OCI-LY3 (cell line): Measurements from ENCODE around the gene TNS3.

Experiments used
- H2AFZ ChIP-seq: fragments of 200-600, 300-600 bp; shearing (Covaris generic); 2 replicates; pipeline ENCODE4 v1.6.0; 2014; ENCODE audit warnings: antibody characterized with exemption, low read depth, low read length
- H3K27ac ChIP-seq: fragments of 200-600, 300-600 bp; sonication (generic); 2 replicates; pipeline ENCODE4 v1.5.1; 2014; ENCODE audit warnings: mild to moderate bottlenecking, low read length, moderate library complexity, mixed read lengths
- H3K27me3 ChIP-seq: fragments of 200-600, 300-600 bp; sonication (generic); 2 replicates; pipeline ENCODE4 v1.6.1; 2014; ENCODE audit warnings: low read depth, low read length, mixed read lengths
- H3K36me3 ChIP-seq: fragments of 200-600, 300-600 bp; sonication (generic); replicated peaks from 2 replicates; pipeline ENCODE3; 2014; ENCODE audit warnings: low read depth, low read length, mixed read lengths
- H3K4me1 ChIP-seq: fragments of 300-600, 200-600 bp; sonication (generic); 2 replicates; pipeline ENCODE4 v1.6.1; 2014; ENCODE audit warnings: low read length, mixed read lengths
- H3K4me2 ChIP-seq: fragments of 200-600, 300-600 bp; sonication (generic); 2 replicates; pipeline ENCODE4 v1.6.1; 2014; ENCODE audit warnings: low read length, mixed read lengths
- H3K4me3 ChIP-seq: fragments of 300-600, 200-600 bp; sonication (generic); 2 replicates; pipeline ENCODE4 v1.5.1; 2014; ENCODE audit warnings: antibody characterized with exemption, mild to moderate bottlenecking, low read length, moderate library complexity
- H3K79me2 ChIP-seq: fragments of 300-600, 200-600 bp; shearing (Covaris generic); 2 replicates; pipeline ENCODE4 v1.6.1; 2014; ENCODE audit warnings: mild to moderate bottlenecking, low read length, mixed read lengths
- H3K9ac ChIP-seq: fragments of 300-600, 200-600 bp; shearing (Covaris generic); 2 replicates; pipeline ENCODE4 v1.6.0; 2014; ENCODE audit warnings: mild to moderate bottlenecking, low read length, moderate library complexity
- H3K9me3 ChIP-seq: fragments of 200-600, 300-600 bp; shearing (Covaris generic); 2 replicates; pipeline ENCODE4 v1.6.1; 2014; ENCODE audit warnings: low read length, mixed read lengths; ENCODE audit not compliant: insufficient read depth
- H4K20me1 ChIP-seq: fragments of 200-600, 300-600 bp; sonication (generic); 2 replicates; pipeline ENCODE4 v1.6.1; 2016; ENCODE audit warnings: low read length, mixed read lengths; ENCODE audit not compliant: insufficient read depth
- CTCF ChIP-seq: fragments of 200-600, 300-600 bp; sonication (generic); IDR thresholded peaks from 2 replicates; pipeline ENCODE4 v1.5.1; 2014; ENCODE audit warnings: antibody characterized with exemption, low read length, low read depth
- EZH2phosphoT487 ChIP-seq: fragments of 200-600 bp; shearing (Covaris generic); IDR thresholded peaks from 2 replicates; pipeline ENCODE4 v1.6.1; 2018; ENCODE audit warnings: antibody characterized with exemption, mixed run types, low read depth

Gene TNS3

GRCh38 chr7:47418601-47419309 lies 163.2 kb downstream of the TNS3 start:
- H3K4me2 ChIP-seq, result no peak overlapping the region
- H3K36me3 ChIP-seq, result peaks cover 9% of the 10 kb centered on the region
- no peak overlapping the region for H3K27ac ChIP-seq
- no peaks in the 10 kb centered on the region for H3K27me3 ChIP-seq
- no peak overlapping the region for H3K4me3 ChIP-seq
- no peak overlapping the region for H3K9ac ChIP-seq
- H3K79me2 ChIP-seq, result no peaks in the 10 kb centered on the region
- H3K9me3 ChIP-seq, result no peaks in the 10 kb centered on the region
- no peaks in the 10 kb centered on the region for H4K20me1 ChIP-seq
- H3K4me1 ChIP-seq, result no peaks in the 10 kb centered on the region
- H2AFZ ChIP-seq, result no peak overlapping the region
- TF ChIP-seq CTCF (no peak), EZH2phosphoT487 (no peak)

- Histone ChIP-seq H4K20me1 (no peaks in the 10 kb centered on the region), H2AFZ (no peak overlapping the region), H3K79me2 (no peaks in the 10 kb centered on the region), H3K36me3 (peaks cover 9% of the 10 kb centered on the region), H3K27me3 (no peaks in the 10 kb centered on the region), H3K4me2 (no peak overlapping the region), H3K9ac (no peak overlapping the region), H3K9me3 (no peaks in the 10 kb centered on the region), H3K4me1 (no peaks in the 10 kb centered on the region), H3K4me3 (no peak overlapping the region), H3K27ac (no peak overlapping the region)
- TF ChIP-seq CTCF, result no peak
- TF ChIP-seq EZH2phosphoT487, result no peak
Observed at GRCh38 chr7:47416492-47417480, 165.1 kb downstream of the TNS3 start.

GRCh38 chr7:47415318-47416212 lies 166.3 kb downstream of the TNS3 start:
- Histone ChIP-seq H2AFZ (no peak overlapping the region), H4K20me1 (no peaks in the 10 kb centered on the region), H3K79me2 (no peaks in the 10 kb centered on the region), H3K4me1 (no peaks in the 10 kb centered on the region), H3K9ac (no peak overlapping the region), H3K36me3 (peaks cover 5% of the 10 kb centered on the region), H3K4me2 (no peak overlapping the region), H3K9me3 (no peaks in the 10 kb centered on the region), H3K27me3 (no peaks in the 10 kb centered on the region), H3K27ac (no peak overlapping the region), H3K4me3 (no peak overlapping the region)
- no peak for TF ChIP-seq CTCF
- TF ChIP-seq EZH2phosphoT487, result no peak
